GM21529 (cell line): ENCODE data around the gene PRCD.

Source experiments
- ATAC-seq: cut with Tn5 transposase; IDR thresholded peaks from one replicate; pipeline ENCODE4 v1.9.1; 2021; ENCODE audit not compliant: unreplicated experiment

Gene PRCD

DNA sequence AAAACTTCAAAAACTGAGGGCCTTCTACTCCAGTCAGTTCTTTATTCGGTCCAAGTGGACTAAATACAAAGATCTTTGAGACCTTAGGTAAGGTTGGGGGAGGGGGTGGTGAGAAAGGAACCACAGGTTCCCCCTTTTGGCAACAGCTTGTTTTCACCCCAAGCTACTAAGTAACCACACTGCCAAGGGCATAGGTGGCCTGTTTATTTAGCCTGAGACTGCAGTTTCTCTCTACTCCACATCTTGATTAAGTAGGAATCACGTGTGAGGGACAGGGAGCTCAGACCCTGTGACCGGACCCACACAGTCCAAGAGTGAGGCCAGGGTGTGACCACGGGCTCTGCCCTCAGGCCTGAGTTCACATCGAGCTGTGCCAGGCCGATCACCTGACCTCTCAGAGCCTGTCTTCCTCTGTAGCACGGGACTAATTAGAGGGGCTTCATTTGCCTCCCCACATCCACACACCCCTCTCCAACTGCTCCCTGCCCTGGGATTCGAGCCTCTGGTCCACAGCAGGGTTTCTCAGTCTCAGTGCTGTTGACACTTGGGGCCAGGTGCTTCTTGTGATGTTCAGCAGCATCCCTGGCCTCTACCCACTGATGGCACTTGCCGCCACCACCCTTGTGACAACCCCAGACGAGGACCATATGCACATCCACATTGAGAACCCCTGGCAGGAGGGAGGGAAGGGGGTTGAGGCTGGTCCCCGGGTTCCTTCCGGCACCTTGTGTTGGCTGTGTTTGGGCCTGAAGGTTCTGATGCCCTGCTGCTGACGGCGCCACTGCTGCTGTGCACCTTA is 28.0 kb downstream of the PRCD start:
- no peak for ATAC-seq

DNA sequence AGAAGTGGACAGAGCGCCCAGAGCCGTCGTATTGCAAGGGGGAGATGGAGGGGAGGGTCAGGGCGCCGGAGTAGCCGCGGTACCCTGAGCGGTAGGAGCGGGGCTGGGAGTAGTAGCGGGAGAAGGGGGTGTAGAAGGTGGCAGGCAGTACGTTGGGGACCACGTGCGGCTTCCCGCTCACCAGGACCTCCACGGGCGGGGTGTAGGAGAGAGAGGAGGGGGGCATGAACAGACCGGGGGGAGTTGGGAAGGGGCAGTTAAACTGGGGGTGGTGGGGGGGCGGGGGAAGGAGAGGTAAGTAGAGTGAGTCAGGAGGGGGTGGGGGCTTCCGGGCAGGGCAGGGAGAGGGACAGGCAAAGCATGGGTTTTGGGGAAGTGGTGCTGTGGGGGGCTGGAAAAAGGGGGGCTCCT is 29.0 kb downstream of the PRCD start:
- no peak for ATAC-seq

- ATAC-seq: no peak
Observed at GRCh38 chr17:76569607-76570279, 29.9 kb downstream of the PRCD start.

- ATAC-seq: no peak
Observed at GRCh38 chr17:76570457-76570856, 30.6 kb downstream of the PRCD start.

GRCh38 chr17:76570877-76571471 is 31.1 kb downstream of the PRCD start:
- ATAC-seq: no peak

DNA sequence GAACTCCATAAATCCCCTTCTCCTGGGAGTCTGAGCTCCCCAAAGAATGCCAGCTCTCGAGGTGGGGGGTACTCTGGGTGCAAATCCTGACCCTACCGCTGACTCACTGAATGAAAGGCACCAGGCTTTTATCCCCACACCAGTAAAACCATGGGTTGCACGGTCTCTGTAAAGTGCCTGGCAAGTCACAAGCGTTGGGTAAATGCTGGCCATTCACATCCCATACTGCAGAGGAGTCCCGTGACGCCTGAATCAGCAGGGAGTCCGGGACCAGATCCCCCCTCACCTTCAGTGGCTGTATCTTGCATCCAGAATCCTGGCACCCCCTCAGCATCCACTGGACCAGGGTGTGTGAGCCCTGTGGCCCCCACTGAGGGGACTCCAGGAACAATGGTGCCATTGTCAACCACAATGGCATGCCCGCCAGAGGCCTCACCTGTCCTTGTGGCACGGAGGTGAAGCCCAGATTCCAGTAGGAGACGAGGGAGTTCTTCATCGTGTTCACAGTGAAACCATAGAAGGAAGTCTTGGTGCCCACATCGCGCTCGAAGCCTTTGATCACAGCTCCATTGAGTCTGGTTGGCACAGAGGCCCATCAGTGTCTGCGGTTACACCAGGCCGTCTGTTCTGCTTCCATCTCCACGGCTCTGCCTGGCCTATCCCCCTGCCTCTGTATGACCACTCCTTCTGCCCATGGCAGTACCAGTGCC is 32.5 kb downstream of the PRCD start:
- no peak for ATAC-seq

DNA sequence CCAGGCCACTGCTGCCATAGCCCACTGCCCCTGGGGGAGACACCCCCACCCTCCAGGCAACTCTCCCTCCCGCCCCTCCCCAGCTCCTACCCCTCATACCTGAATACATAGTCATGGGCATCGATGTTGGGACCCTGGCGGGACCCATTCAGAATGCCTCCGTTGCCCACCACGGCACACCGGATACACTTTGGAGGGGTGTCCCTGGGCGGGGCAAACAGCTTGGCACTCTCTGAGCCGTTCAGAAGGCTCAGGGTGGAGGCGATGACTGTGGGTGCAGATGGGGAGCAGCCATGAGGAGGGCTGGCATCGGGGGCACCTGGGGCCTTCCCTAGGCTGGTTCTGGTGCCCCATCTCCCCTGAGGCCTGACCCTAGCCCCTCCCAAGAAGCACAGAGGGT is 33.3 kb downstream of the PRCD start:
- ATAC-seq: no peak

GRCh38 chr17:76574166-76574565 is 34.3 kb downstream of the PRCD start:
- ATAC-seq: no peak

GRCh38 chr17:76575570-76575969 is 35.7 kb downstream of the PRCD start:
- ATAC-seq: no peak

GRCh38 chr17:76576189-76576588 is 36.3 kb downstream of the PRCD start:
- ATAC-seq: no peak

- ATAC-seq: no peak
Observed at GRCh38 chr17:76577876-76578275, 38.0 kb downstream of the PRCD start.

DNA sequence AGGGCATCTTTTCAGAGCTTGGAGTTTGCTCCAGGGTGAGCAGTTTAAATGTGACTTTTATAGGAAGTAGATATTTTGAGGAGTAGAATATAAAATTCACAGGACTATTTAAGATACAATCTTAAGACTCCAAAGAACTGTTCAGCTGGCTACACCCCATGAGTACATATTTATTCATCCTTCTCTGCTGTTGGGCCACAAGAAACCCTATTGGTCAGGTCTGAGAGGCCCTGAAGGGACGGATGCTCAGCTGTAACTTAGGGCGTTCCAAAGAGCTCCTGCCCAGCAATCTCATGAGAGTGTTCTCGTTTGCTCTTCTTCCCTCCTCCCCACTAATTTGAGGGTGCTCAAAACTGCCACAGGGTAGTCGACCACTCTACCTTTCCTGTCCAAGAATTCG is 38.5 kb downstream of the PRCD start:
- no peak for ATAC-seq

DNA sequence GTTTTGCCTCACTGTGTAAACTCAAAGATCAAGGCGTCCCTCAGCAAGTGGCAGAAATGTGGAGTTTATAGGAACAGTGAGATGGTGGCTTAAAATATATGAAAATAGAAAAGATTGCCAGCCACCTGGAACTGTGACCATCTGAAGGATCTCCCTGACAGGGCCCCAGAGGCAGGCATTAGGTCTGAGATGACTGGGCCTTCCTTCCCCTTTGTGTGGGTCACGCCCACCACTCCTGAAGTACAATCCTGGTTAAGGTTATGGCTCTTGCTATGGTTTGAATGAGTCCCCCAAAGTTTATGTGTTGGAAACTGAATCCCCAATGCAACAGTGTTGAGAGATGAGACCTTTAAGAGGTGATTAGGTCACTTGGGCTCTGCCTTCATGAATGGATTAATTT is 39.4 kb downstream of the PRCD start:
- ATAC-seq: no peak

DNA sequence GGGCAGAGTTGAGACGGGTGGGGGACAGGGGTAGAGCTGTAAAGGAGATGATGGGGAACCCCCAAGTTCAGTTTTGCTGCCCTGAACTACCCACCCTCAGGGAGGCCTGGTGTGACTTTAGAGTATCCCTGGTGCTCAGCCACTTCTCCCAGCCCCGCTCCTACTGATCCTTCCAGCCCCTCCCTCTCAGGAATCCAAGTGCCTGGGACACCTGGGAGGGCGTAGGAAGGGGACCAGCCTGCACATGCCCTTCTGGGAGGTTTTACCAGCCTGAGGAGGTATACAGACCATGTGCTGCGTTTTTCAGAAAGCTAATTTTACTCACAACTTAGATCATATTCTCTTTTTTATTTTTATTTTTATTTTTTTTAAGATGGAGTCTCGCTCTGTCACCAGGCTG is 41.7 kb downstream of the PRCD start:
- no peak for ATAC-seq

DNA sequence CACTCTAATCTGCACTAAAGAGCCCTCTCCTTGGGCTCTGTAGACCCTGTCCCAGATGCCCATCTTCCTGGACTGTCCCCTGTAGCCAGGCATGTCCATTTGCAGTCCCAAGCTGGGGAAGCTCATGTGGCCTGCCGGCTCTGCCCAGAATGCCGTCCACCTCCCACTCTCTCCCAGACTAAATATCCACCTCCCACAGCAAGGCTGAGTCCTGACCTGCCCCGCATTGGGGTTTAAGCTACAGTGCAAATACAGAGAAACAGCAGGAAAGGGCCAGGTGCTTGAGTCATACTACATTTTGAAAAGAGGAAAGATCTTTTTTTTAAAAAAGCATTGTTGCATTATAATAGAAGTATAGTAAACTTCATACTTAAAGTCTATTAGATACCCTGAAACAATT is 42.8 kb downstream of the PRCD start:
- no peak for ATAC-seq

GRCh38 chr17:76584427-76585032 is 44.7 kb downstream of the PRCD start:
- no peak for ATAC-seq

- no peak for ATAC-seq
Observed at GRCh38 chr17:76585033-76585648, 45.3 kb downstream of the PRCD start.

DNA sequence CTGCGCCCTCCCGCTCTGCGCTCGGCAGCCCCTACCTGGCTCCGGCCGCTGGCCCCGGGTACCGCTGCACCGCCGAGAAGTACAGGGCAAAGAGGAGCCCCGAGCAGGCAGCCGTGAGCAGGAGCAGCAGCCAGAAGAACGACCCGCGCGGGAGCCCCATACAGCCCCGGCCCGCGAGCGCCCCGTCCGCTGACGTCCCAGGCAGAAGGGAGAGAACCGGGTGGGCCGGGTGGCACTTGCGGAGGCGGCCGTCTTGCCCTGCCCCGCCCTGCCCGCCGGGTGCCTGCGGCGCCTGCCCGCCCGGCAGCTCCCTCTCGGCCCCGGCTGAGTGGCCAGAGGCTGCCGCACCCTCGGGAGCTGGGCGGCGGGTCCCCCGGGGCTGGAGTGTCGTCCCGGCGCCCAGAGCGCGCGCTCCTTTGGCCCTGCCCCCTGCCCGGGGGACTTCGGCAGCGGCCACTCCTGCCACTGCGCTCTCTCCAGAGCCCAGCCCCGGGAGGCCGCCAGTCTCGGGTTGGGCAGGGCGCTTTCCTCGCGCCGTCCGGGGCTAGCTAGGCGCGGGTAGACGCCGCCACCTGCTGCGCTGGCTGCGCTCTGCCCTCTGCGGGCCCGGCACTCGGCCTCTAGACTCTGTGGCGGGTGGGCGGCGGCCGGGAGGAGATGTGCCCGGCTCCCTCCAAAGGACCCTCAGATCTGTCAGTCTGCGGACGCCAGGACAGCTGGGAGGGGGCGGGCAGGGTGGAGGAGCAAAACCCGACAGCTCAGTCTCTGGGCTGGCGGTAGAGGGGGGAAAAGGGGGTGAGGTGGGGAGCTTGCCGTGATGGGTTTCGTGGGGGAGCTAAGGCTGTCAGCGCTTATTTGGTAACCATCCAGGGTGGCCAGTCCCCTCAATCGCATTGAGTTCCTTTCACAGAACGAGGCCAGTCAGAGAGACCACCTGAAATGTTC is 46.1 kb downstream of the PRCD start, which contains the start of gene ST6GALNAC2:
Gene ST6GALNAC2, minus strand, starts transcription at position 212 of the 945 bp plus-strand sequence. Its CDS starts 52 bp downstream, at position 160.
- ATAC-seq: no peak

GRCh38 chr17:76586741-76587487 is 47.1 kb downstream of the PRCD start:
- no peak for ATAC-seq
